ENCODE data around the gene SGSM1.
A peak's percentile ranks its signal among the peaks of the same experiment; 100 is the strongest.

Gene SGSM1

DNA sequence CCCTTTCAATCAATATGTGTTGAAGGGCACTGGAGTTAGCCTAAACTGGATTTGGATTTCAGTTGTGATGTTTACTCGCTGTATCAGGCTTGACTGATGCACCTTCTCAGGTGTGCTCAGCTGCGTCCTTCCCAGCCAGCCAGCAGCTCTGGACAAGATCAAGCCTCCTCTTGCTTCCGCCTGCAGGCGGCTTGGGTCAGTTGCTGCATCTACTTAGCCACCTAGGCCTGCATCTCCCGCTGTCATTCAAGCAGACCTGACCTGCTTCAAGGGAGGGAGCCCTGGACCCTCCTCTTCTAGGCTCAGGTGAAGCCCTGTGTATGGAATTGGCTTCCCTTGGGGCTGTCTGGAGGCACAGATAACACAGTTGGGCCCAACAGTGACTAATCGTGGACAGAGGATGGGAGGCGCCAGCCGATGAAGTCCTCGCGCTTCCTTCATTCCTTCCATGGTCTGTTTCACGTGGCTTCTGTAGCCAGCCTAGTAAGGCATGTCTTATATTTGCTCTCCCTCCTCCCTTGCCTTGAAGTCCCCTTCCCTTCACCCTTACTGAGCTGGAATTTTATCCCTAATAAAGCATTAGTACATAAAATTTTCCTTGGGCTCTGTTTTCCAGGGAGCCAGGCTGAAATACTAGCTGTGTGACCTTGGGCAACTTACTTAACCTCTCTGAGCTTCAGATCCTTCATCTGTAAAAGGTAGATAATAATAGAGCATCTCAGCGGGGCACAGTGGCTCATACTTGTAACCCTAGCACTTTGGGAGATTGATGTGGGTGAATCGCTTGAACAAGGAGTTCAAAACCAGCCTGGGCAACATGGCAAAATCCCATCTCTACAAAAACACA is 142.6 kb downstream of the SGSM1 start:
- DNase-seq (ENCODE audit: low read depth in 2 of 2, low spot score in 1 of 2) = no peak

DNA sequence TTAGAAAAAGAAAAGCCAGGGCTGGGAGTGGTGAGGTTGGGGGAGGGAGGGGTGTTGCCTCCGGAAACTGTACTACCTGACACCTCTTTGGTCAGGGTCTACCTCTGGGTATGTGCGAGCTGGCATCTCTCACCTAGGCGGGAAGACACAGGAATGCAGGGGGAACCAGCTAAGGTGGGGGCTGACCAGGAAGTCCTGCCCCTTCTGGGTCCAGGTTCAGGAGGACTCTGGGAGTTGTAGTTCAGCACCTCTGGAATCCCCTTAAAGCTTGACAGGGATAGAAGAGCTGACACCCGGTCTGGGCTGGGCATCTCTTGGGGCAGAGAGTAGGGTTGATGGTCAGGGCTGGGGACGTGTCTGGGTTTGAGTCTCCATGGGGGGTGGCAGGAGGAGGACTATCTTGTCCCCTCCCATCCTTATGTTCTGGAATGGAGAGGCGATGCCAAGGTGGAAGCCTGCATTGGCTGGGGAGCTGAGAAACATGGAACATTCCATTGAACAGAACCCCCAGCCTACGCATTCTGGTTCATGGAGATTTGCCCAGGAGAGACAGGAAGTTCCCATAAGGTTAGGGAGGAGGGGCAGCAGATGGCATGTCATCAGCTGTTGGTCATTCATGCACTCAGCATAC is 144.4 kb downstream of the SGSM1 start:
- DNase-seq (ENCODE audit: low read depth in 2 of 2, low spot score in 1 of 2) = no peak

DNA sequence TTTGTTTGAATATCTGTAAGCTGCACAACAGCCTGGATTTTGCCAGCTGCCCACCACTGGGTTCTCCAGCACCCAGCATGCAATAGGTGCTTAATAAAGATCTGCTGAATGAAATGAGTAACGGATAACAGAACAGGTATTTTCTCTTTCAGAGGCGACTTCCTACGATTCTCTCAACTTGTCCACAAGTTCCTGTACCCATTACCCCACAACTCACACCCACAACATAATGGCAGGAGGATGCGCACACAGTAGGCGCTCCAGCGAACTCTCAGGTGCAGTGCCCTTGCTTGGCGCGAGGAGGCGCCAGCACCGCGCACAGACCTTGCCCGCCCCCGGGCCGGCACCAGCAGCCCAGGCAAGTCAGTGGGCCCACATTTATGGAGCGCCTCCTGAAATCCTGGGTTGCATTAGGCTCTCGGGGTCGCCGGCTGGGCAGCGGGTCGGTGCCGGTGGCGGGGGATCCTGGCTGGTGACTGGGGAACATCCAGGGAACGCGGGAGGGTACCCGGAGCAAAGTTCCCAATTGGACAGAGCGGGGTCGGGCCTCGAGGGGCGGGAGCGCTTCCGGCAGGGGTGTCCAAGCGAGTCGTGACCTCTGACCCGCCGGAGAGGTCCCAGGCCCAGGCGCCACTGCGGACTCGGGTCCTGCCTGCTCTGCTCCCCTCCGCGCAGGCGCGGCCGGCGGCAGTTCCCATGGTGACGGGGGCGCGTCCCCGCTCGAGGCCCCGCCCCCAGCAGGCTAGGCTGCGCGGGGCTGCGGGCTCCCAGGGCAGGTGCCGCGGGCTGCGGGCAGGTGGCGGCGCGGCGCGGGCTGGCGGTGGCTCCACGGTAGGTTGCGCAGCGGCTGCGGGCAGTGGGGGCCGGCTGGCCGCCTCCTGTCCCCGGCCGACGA is 146.2 kb downstream of the SGSM1 start, which contains the start of gene KIAA1671:
KIAA1671 (plus strand) TSS at position 775 of the 895 bp plus-strand sequence. CDS start 75,284 bp downstream, outside the sequence.
- peak; percentile 62 to 63 for DNase-seq (ENCODE audit: low read depth in 2 of 2, low spot score in 1 of 2)

DNA sequence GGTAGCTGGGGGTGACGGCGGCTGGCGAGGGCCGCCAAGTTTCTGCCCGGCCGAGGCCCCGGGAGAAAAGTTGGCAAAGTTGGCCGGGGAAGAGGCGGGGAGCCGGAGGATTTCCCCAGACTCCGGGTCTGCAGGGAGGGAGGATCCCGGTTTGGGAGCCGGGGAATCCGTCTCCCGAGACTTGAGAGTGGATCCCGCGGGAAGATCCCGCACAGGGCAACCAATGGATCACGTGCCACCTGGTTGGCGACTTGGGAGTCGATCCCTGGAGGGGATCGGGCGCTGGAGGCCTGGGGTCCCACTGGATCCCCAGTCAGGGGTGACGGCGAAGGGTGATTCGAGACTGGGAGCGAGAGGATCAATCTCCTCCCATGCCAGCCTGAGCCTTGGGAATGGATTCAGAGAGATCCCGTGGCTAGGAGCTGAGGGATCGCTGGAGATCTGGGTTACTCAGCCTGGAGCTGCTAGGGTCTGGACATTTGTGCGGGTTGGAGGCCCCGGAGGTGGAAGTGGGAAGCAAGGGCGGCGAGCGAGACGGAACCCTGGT is 146.9 kb downstream of the SGSM1 start:
- DNase-seq (ENCODE audit: low read depth in 2 of 2, low spot score in 1 of 2) = no peak

DNA sequence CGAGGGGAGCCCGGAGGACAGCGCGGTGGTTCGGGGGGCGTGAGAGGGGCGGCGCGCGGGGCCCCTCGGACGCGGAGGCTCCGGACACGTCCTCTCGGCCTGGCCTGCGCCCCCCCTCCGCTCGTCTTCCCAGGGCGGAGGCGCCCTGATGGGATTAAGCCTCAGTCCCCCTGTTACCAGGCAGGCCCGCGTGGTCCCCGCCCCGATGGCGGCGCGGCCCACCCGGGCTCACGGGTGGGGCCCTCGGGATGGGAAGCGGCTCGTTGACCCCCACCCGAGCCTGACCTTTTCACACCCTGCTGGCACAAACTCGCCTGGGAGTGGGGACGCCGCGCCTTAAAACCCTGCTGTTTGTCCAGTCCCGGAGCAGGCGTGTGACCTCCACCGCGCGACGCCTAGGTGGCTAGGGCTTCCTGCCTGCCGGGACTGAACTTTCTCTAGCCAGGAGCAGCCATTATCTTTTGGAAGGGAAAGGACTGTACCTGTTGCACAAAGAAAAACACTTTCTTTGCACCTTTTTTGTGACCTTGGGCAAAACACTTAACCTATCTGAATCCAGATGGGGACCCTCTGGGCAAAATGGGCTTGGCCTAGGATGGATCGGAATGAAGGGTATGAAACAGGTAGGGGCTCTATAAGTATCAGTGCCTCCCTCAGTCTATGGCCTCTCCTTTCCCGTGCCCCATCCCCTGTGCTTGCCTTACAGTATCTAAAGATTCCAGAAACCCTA is 147.5 kb downstream of the SGSM1 start:
- no peak for DNase-seq (ENCODE audit: low read depth in 2 of 2, low spot score in 1 of 2)

DNA sequence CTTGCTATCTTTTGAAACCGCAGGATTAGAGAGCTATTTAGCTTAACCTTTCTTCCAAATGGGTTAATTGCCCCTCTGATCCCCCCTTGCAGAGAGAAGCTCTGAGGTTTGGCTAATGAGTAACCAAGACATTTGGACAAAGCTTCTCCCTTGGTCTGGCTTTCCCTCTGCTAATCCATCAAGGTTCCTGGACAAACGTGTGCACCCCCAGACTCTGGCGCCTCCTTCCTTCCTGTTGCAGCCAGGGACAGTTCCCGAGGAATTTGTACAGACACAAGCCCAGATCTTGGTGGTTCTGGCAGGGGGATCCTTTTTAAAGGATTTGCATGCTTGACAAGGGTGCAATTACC is 148.1 kb downstream of the SGSM1 start:
- DNase-seq (ENCODE audit: low read depth in 2 of 2, low spot score in 1 of 2) = no peak

DNA sequence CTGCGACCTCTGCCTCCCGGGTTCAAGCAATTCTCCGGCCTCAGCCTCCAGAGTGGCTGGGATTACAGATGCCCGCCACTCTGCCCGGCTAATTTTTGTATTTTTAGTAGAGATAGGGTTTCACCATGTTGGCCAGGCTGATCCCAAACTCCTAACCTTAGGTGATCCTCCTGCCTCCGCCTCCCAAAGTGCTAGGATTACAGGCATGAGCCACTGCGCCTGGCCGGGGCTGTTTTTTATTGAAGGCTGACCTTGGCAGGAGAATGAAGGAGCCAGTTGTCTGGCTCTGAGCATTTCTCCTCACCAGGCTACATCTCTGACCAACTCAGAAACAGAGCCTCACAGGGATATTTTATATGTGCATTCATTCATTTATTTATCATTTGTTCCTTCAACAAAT is 148.8 kb downstream of the SGSM1 start:
- no peak for DNase-seq (ENCODE audit: low read depth in 2 of 2, low spot score in 1 of 2)

DNA sequence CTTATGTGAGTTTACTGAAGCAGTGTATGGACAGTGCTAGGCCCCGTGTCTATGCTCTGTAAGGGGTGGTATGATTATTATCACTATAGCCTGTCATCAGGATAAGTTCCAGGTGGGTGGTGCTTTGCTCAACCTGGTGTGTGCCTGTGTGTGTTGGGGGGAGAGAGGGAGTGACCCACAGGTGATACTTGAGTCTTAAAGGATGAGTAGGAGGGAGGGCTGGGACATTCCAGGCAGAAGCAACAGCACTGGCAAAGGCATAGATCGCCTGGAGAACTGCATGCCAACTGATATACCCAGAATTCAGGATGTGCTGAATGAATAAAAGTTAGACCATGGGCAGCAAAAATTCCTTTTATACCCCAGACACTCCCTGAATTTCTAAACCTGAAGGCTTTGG is 151.0 kb downstream of the SGSM1 start:
- DNase-seq (ENCODE audit: low read depth in 2 of 2, low spot score in 1 of 2) = no peak

DNA sequence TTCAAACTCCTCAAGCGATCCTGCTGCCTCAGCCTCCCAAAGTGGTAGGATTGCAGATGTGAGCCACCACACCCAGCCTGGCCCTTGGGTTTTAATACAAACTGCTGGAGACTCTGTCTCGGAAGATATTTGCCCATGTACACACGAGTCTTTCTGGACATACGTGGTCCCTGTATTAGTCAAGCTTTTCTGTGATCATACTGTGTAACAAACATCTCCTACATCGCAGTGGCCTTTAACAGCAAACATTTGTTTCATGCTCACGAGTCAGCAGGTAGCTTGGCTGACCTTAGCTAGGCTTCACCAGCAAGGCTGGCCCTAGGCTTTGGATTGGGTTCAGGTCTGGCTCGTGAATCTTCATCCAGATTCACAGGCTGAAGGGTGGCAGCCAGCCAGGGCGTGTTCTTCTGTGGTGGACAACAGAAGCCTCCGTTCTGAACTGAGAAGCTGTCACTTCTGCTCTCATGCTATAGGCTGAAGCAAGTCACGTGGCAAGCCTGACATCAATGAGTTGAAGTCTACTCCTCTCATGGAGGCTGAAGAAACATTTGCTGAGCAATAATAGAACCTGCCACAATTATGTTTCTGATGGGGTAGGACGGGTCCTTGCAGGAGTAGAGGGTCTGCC is 155.3 kb downstream of the SGSM1 start:
- no peak for DNase-seq (ENCODE audit: low read depth in 2 of 2, low spot score in 1 of 2)

DNA sequence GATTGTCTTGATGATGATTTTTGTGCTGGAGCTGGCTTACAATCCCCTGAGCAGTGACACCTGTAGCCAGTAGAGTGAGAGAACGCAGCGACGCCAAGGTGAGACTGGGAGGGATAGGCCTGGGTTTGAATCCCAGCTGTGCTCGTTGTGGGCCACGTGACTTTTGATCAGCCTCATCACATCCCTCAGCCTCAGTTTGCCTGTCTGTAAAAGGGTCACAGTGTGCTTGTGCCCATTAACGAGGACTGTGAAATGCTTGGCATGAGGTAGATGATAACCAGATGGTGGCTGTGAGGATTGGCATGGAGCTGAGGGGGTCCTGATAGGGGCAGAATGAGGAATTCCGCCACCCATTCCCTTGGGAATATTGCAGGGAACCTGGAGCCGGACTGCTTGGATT is 156.1 kb downstream of the SGSM1 start:
- no peak for DNase-seq (ENCODE audit: low read depth in 2 of 2, low spot score in 1 of 2)

DNA sequence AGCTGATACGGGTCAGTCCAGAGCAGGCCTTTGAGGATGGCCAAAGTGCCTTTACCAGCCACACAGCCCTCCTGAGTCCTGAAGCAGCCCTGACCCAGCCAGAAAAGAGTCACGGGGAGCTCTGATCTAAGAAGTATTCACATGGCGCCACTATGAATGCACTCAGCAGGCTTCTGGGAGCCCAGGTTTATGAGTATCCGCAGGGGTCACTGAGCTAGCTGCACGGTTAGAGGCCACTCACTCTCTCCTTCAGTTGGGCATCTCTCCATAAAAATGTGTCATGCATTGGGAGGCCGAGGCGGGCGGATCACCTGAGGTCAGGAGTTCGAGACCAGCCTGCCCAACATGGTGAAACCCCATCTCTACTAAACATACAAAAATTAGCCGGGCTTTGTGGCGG is 156.8 kb downstream of the SGSM1 start:
- no peak for DNase-seq (ENCODE audit: low read depth in 2 of 2, low spot score in 1 of 2)

DNA sequence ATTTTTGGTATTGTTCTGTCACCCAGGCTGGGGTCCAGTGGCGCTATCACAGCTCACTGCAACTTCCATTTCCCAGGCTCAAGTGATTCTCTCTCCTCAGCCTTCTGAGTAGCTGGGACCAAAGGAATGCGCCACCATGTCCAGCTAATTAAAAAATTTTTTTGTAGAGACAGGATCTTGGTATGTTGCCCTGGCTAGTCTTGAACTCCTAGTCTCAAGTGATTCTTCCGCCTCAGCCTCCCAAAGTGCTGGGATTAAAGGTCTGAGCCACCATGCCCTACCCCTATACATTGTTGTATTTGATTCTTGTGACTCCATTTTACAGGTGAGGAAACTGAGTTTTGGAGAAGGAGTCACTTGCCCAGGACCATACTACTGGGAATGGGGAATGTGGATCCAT is 158.4 kb downstream of the SGSM1 start:
- no peak for DNase-seq (ENCODE audit: low read depth in 2 of 2, low spot score in 1 of 2)

DNA sequence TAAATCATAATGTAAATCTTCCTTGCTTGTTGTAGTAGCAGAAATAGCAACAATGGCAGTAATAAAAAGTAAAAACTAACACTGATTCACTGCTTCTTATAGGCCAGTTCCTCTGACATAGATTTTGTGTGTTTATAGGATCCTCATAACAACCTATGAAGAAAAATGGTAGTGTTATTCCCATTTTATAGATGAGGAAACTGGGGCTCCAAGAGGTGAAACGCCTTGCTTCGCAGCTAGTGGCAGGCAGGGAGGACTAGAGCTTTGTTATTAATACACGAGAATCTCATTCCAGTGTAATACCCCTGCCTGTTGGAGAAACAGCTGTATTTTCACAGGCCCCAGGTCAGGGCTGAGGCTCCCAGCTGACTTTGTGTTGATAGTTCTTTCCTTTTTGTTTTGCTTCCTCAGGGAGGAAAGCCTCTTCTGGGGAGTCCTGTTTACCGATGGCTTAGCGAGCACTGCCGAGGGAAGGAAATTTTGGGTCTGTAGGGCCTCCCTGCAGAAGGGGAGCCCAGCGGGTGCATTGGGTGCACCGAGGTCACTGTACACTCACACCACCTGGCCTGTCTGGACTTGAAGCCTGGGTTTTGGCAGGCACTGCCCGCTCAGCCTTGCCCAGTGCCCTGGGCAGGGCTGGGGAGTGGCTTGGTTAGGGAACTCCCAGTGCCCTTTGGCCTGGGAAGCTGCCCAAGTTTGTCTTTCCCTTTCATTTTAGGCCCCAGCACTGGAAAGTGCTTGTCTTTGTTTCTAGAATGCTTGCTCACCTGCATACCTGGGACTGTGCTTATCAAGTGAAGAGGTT is 160.0 kb downstream of the SGSM1 start:
- no peak for DNase-seq (ENCODE audit: low read depth in 2 of 2, low spot score in 1 of 2)

DNA sequence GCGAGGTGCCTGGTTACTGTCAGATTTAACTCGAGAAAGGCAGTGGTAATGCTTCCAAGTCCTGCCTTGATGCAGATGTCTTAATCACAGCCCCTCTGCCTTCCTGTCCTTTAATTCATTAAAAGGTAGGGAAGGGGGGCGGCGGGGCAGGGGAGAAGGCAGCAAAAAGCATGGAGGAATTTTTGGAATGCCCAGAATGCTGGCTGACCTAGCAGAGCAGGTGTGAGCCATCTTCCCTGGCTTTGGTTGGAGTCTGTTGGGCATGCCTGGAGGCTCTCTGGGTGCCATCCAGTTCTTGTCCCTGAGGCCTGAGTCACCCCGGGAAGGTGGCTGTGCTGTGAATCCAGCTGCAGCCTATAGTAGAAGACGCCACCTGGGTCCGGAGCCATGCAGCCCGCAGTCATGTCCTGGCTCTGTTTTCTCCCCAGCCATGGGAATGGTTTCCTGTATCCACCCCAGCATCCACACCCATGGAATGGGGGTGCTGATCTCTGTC is 162.1 kb downstream of the SGSM1 start:
- DNase-seq (ENCODE audit: low read depth in 2 of 2, low spot score in 1 of 2) = no peak

DNA sequence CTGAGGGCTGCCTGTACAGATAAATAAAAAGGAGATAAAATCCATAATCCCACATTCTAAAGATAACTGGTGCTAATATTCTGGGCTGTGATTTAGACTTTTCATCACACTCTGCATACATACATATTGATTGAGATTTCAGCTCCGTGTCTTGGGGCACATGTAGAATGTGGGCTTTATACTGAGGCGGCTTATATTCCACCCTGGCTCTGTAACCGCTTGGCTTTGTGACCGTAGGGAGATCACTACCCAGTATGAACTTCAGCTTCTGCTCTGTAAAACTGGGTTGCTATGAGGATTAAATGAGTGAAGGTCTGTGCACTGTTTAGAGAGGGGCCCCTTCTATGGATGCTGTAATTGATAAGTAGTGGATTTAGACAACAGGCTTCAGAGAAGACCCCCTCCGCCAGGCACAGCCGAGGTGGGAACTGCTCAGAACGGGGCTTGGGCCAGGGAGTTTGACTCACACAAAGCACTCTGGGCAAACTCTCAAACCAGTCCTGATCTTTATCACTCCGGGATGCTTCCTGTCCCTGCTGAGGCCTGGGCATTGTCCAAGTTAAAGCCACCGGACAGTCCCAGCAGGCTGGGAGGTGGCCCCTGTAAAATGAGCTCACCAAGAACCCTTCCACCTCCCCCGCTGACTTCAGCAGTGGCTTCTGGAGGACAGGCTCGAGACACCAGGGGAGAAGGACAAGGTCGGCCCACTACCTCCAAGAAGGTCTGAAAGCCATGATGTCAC is 163.7 kb downstream of the SGSM1 start:
- DNase-seq (ENCODE audit: low read depth in 2 of 2, low spot score in 1 of 2) = no peak

DNA sequence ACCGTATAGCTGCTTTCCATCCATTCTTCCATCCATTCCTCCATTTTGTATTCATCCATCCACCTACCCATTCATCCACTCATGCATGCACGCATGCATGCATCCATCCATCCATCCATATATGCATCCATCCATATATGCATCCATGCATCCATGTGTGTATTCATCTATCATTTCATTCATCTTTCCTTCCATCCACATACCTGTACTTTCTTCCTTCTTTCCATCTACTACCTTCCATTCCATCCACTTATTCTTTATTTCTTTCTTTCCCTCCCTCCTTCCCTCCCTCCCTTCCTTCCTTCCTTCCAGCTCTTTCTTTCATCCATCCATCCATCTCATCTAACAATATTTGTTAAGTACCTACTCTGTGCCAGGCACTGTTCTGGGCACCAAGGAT is 166.4 kb downstream of the SGSM1 start:
- DNase-seq (ENCODE audit: low read depth in 2 of 2, low spot score in 1 of 2) = no peak

DNA sequence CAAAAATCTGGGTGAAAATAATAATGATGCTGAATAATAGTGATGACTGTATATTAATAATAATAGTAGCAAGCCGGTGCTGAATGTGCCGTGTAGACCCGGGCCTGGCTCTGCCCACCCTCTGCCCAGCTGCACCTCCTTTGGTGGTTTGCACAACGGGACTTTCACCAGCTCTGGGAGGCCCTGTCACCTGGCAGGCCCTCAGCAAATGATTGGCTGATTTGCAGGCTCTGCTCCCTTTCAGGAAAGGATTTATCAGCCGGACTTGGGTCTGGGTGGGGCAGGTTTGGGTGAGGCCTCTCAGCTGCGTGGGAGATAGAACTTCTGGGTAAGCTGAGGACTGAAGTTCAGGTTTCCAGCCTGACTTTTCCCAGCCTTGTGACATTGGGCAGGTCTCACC is 167.9 kb downstream of the SGSM1 start:
- no peak for DNase-seq (ENCODE audit: low read depth in 2 of 2, low spot score in 1 of 2)

DNA sequence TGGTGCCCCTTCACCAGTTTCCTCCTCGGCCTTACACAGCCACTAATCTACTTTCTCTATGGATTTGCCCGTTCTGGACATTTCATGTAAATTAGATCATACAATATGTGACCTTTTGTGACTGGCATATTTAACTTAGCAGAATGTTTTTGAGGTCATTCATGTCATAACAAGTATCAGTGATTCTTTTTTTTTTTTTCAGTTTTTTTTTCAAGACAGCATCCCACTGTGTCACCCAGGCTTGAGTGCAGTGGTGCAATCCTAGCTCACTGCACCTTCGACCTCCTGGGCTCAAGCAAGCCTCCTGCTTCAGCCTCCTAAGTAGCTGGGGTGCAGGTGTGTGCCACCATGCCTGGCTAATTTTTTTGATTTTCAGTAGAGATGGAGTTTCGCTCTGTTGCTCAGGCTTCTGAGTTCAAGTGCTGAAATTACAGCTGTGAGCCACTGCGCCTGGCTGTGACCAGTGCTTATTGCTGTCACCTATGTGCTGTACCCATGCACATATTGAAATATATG is 169.2 kb downstream of the SGSM1 start:
- DNase-seq (ENCODE audit: low read depth in 2 of 2, low spot score in 1 of 2) = no peak
